ENCODE data around the gene C18orf63. TPM values are rescaled to one million over a fixed set of nuclear protein-coding genes. Genes with fewer than 3 reads are reported as not detected.
A peak's percentile ranks its signal among the peaks of the same experiment; 100 is the strongest.
"Not testable (repeated sequence)": the region's sequence is repeated elsewhere in the genome, so short reads cannot be mapped to it uniquely, and the experiment has no call there.

C18orf63 gene
- total RNA-seq, 6 donors from 2014 or later, result under 0.01 to 1.6 (median 0.22) TPM

DNA sequence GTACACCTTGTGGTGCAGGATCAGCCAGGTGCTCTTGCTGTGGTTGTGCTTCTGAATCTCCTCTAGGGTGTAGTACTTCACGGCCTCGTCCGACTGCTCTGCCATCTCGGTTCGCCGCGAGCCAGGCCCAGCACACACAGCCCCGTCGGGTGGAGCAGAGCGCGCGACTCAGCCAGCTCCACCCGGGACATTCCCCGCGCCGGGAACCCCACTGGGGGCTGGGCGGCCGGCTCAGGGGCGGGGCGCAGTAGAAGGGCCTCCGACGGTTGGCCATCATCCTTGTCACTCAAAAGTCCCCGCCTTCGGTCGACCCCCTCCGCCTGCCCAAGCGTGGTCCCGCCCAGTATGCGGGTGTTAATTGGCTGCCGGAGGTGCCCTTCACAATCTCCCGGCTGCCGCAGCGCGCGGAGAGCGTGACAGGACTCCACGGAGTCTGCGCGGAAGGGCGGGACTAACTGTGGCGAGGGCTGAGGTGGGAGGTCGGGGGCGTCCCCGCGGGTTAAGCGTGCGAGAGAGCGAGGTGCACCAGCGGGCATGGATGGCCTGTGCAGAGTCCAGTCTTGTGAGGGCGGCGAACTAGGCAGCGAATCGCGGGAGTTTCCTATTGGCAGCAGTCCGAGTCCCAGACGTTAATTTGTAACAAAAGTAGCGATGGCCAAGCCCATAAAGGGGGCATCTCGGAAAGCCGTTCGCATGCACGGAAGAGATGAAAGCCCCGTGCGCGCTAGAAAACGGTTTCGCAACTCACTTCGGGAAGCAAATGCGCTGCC is 23.7 kb upstream of the C18orf63 start, which contains the start of gene CYB5A:
Gene CYB5A, minus strand, starts transcription at position 193 of the 770 bp plus-strand sequence. Its CDS starts 88 bp downstream, at position 105.
- TF ChIP-seq EP300 (IDR thresholded peaks at IDR 0.05) (no peak), POLR2AphosphoS5 (IDR thresholded peaks at IDR 0.05) (peak; percentile 18 to 82), POLR2A (IDR thresholded peaks at IDR 0.05) (peak in 3 of 4 donors; percentile 34 to 95 (median 60))
- TF ChIP-seq, protein P1, sequence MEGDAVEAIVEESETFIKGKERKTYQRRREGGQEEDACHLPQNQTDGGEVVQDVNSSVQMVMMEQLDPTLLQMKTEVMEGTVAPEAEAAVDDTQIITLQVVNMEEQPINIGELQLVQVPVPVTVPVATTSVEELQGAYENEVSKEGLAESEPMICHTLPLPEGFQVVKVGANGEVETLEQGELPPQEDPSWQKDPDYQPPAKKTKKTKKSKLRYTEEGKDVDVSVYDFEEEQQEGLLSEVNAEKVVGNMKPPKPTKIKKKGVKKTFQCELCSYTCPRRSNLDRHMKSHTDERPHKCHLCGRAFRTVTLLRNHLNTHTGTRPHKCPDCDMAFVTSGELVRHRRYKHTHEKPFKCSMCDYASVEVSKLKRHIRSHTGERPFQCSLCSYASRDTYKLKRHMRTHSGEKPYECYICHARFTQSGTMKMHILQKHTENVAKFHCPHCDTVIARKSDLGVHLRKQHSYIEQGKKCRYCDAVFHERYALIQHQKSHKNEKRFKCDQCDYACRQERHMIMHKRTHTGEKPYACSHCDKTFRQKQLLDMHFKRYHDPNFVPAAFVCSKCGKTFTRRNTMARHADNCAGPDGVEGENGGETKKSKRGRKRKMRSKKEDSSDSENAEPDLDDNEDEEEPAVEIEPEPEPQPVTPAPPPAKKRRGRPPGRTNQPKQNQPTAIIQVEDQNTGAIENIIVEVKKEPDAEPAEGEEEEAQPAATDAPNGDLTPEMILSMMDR (IDR thresholded peaks at IDR 0.05), result peak in 2 of 6 experiments; percentile 13 to 38
- ATAC-seq (ENCODE audit: low FRiP score in 2 of 2) (peak; percentile 99), DNase-seq (peak; percentile 96 to 98)
- H3K9me3 ChIP-seq, result no peaks in the 10 kb centered on the region
- H3K27me3 ChIP-seq, result no peaks in the 10 kb centered on the region
- H3K36me3 ChIP-seq, result no peaks in the 10 kb centered on the region
- 0% methylated on average over 38 to 48 of the region's 68 CpGs for WGBS, 2 donors
- peak within 1 kb of the TSS; percentile 79 to 96 (median 88) for H3K27ac ChIP-seq
- peaks cover 14 to 41% (median 24%) of the 10 kb centered on the region in 4 donors for H3K4me1 ChIP-seq
- H3K4me3 ChIP-seq, result peak within 1 kb of the TSS; percentile 67 to 98 (median 85)

DNA sequence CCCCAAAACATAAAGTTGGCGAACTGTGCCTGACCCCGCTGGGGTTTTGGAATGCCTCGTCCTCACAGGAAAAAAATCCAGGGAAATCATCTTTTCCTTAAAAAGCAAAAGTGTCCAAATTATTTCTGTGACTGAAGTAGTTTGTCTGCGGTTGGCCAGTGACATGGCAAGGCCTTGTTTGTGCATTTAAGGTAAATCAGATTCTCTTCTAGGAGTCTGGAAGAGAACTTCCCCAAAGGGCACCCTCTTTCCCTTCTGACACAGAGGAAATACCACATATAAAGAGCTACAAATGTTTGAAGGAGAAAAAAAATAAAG is 23.1 kb upstream of the C18orf63 start:
- no peak for ATAC-seq (ENCODE audit: low FRiP score in 2 of 2)
- H3K36me3 ChIP-seq, result no peaks in the 10 kb centered on the region
- peak overlapping the region; percentile 79 to 96 (median 88) for H3K27ac ChIP-seq
- 0 to 14% methylated on average over 3 to 4 of the region's 4 CpGs for WGBS, 2 donors
- peaks cover 10 to 41% (median 21%) of the 10 kb centered on the region in 4 donors for H3K4me1 ChIP-seq
- H3K27me3 ChIP-seq, result no peaks in the 10 kb centered on the region
- H3K9me3 ChIP-seq, result no peaks in the 10 kb centered on the region
- TF ChIP-seq EP300 (IDR thresholded peaks at IDR 0.05), result no peak
- TF ChIP-seq POLR2AphosphoS5 (IDR thresholded peaks at IDR 0.05), result no peak
- no peak for TF ChIP-seq POLR2A (IDR thresholded peaks at IDR 0.05)
- TF ChIP-seq, protein P1 (IDR thresholded peaks at IDR 0.05), result no peak
- peak overlapping the region; percentile 62 to 98 (median 70) for H3K4me3 ChIP-seq
- no peak for DNase-seq

DNA sequence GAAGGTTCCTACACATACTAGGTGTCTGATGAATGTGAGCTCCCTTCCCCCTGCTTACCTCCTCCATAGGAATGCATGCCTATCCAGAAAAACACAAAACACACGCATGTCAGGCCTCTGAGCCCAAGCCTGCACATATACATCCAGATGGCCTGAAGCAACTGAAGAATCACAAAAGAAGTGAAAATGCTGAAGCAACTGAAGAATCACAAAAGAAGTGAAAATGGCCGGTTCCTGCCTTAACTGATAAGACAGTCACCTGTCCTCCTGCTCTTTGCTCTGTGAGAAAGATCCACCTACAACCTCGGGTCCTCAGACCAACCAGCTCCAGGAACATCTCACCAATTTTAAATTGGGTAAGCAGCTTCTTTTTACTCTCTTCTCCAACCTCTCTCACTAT is 22.7 kb upstream of the C18orf63 start:
- H3K4me3 ChIP-seq; H3K9me3 ChIP-seq; ATAC-seq (ENCODE audit: low FRiP score in 2 of 2); DNase-seq; H3K36me3 ChIP-seq; H3K27me3 ChIP-seq: not testable (repeated sequence)
- peak overlapping the region in 2 of 4 donors; percentile 87 to 96 for H3K27ac ChIP-seq
- peaks cover 6 to 40% (median 19%) of the 10 kb centered on the region in 4 donors for H3K4me1 ChIP-seq
- 92 to 95% methylated on average over 3 of the region's 3 CpGs for WGBS, 2 donors

DNA sequence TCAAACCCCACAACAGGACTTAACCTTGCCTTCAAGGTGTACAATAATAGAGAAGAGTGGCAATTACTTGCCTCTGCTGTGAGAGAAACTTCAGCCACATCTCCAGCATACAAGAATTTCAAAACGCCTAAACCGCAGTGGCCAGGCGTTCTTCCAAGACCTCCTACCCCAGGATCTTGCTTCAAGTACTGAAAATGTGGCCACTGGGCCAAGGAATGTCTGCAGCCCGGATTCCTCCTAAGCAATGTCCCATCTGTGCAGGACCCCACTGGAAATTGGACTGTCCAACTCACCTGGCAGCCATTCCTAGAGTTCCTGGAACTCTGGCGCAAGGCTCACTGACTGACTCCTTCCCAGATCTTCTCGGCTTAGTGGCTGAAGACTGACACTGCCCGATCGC is 21.1 kb upstream of the C18orf63 start:
- DNase-seq (no peak), ATAC-seq (ENCODE audit: low FRiP score in 2 of 2) (no peak)
- Histone ChIP-seq H3K27me3 (no peaks in the 10 kb centered on the region), H3K27ac (no peak overlapping the region), H3K36me3 (no peaks in the 10 kb centered on the region), H3K9me3 (no peaks in the 10 kb centered on the region), H3K4me3 (no peak overlapping the region), H3K4me1 (peaks cover 4 to 25% (median 11%) of the 10 kb centered on the region in 4 donors)
- TF ChIP-seq EP300 (IDR thresholded peaks at IDR 0.05) (no peak), POLR2A (IDR thresholded peaks at IDR 0.05) (no peak), POLR2AphosphoS5 (IDR thresholded peaks at IDR 0.05) (no peak)
- TF ChIP-seq, protein P1 (IDR thresholded peaks at IDR 0.05), result no peak
- WGBS, 2 donors, result 91 to 95% methylated on average over 7 to 8 of the region's 8 CpGs

DNA sequence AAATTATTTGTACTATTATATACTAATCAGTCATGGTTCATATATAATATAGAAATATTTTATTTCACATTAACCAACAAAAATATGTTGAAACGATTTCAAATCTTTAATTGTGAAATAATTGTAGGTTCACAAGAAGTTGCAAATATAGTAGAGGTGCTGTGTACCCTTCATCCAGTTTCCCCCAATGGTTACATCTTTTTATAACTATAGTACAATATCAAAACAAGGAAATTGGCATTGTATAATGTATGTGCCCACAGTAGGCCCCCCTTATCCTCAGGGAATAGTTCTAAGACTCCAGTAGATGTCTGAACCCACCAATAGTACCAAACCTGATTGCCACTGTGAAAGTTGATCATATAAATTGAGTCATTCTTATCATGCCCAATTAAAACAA is 16.5 kb upstream of the C18orf63 start:
- Histone ChIP-seq H3K4me3 (no peak overlapping the region), H3K4me1 (no peaks in the 10 kb centered on the region), H3K27ac (no peak overlapping the region), H3K9me3 (no peaks in the 10 kb centered on the region), H3K36me3 (no peaks in the 10 kb centered on the region), H3K27me3 (no peaks in the 10 kb centered on the region)
- no peak for ATAC-seq (ENCODE audit: low FRiP score in 2 of 2)
- WGBS, 2 donors, result 85 to 90% methylated on average over 1 of the region's 1 CpG
- TF ChIP-seq EP300 (IDR thresholded peaks at IDR 0.05) (no peak), POLR2AphosphoS5 (IDR thresholded peaks at IDR 0.05) (no peak), POLR2A (IDR thresholded peaks at IDR 0.05) (no peak)
- TF ChIP-seq, protein P1 (IDR thresholded peaks at IDR 0.05), result no peak
- DNase-seq, result no peak

Measured in upper lobe of left lung (tissue), 6 donors.